GM12878 (cell line): ENCODE measurements around the gene RUBCNL. TPM values are rescaled to one million over a fixed set of nuclear protein-coding genes. Genes with fewer than 3 reads are reported as not detected.

Experiments used
- ATAC-seq: fragments of 200-7000 bp; cut with Tn5 transposase; 3 replicates; pipeline ENCODE4 v1.9.1; 2020; ENCODE audit warnings: mild to moderate bottlenecking, moderate library complexity
- BruUV-seq: library from RNA; stranded (reverse); fragments of 400-500 nt; replicated peaks from 2 replicates; lab custom pipeline; 2021; lab: Mats Ljungman, UMichigan
- CTCF ChIA-PET: fragments of 300-600 bp; sonication (Branson Sonifier 250); formaldehyde crosslinking; extraction: SDS; loops from one replicate; lab custom pipeline; 2021; ENCODE audit warnings: inconsistent platforms; lab: Yijun Ruan, JAX
- POLR2A ChIA-PET: fragments of 350-600 bp; formaldehyde crosslinking; extraction: SDS; loops from one replicate; lab custom pipeline; 2021; ENCODE audit warnings: inconsistent platforms; lab: Charles Lee
- RAD21 ChIA-PET: fragments of 300-600 bp; sonication (Branson Sonifier 250); formaldehyde crosslinking; loops from one replicate; lab custom pipeline; 2023; ENCODE audit warnings: antibody characterized with exemption; ENCODE audit not compliant: unreplicated experiment; lab: Charles Lee
- SMC1A ChIA-PET: fragments of 300-600 bp; sonication (Branson Sonifier 250); formaldehyde crosslinking; loops from one replicate; lab custom pipeline; 2023; ENCODE audit not compliant: unreplicated experiment, uncharacterized antibody; lab: Charles Lee
- DNase-seq: peaks from one replicate; pipeline ENCODE4 v3.0.0-alpha.2; 2011; ENCODE audit warnings: low read depth, low spot score
- FAIRE-seq: peaks from 3 replicates; lab custom pipeline; 2011; peaks lifted over from hg19 to GRCh38; lab: Jason Lieb, UNC
- H2AFZ ChIP-seq: 2 replicates; pipeline ENCODE4 v1.6.0; 2011; ENCODE audit warnings: low read depth, low read length, control low read depth; ENCODE audit not compliant: control insufficient read depth
- H3K27ac ChIP-seq: 2 replicates; pipeline ENCODE4 v1.5.1; 2011; ENCODE audit warnings: control low read depth; ENCODE audit not compliant: control insufficient read depth, insufficient read depth
- H3K27me3 ChIP-seq, 2 experiments: replicated peaks in 1 of 2; 2 replicates each; pipeline versions ENCODE4 v1.6.0 to v1.6.1; 2011; ENCODE audit warnings: low read length in 1 of 2; ENCODE audit not compliant: control insufficient read depth in 2 of 2, insufficient read depth in 2 of 2
- H3K36me3 ChIP-seq, 2 experiments: 2 replicates each; pipeline ENCODE4 v1.5.1; 2011; ENCODE audit warnings: low read length in 1 of 2; ENCODE audit not compliant: control insufficient read depth in 2 of 2, insufficient read depth in 2 of 2
- H3K4me1 ChIP-seq: 2 replicates; pipeline ENCODE4 v1.6.1; 2011; ENCODE audit warnings: mild to moderate bottlenecking, low read length, moderate library complexity, mixed read lengths; ENCODE audit not compliant: control insufficient read depth, insufficient read depth
- H3K4me2 ChIP-seq: 2 replicates; pipeline ENCODE4 v1.6.0; 2011; ENCODE audit warnings: control low read depth; ENCODE audit not compliant: control insufficient read depth, insufficient read depth
- H3K4me3 ChIP-seq: fragments of 200-600 bp; sonication (generic); 2 replicates; pipeline ENCODE4 v1.5.1; 2016
- H3K79me2 ChIP-seq: 2 replicates; pipeline ENCODE4 v1.6.0; 2011; ENCODE audit warnings: low read length; ENCODE audit not compliant: control insufficient read depth, insufficient read depth
- H3K9ac ChIP-seq: 2 replicates; pipeline ENCODE4 v1.8.0; 2011; ENCODE audit warnings: low read length, control low read depth, mixed read lengths; ENCODE audit not compliant: control insufficient read depth, insufficient read depth
- H3K9me3 ChIP-seq: replicated peaks from 3 replicates; pipeline ENCODE4 v1.5.1; 2011; ENCODE audit warnings: mild to moderate bottlenecking, low read length; ENCODE audit not compliant: control insufficient read depth, insufficient read depth
- H4K20me1 ChIP-seq: 2 replicates; pipeline ENCODE4 v1.6.0; 2011; ENCODE audit not compliant: control insufficient read depth, insufficient read depth
- ATF7 ChIP-seq: fragments of 450-650 bp; IDR thresholded peaks from 2 replicates; pipeline ENCODE4 v1.6.1; 2016; ENCODE audit warnings: low read depth, mild to moderate bottlenecking
- EP300 ChIP-seq, 2 experiments: fragments of 150-350 bp in 1 of 2; IDR thresholded peaks; 2 replicates each; pipeline ENCODE4 v1.6.1; 2011 to 2012; ENCODE audit warnings: low read depth in 2 of 2, low read length in 2 of 2, borderline replicate concordance in 1 of 2, improper control_type of control experiment in 1 of 2, inconsistent platforms in 1 of 2; ENCODE audit not compliant: control insufficient read depth in 1 of 2
- GATAD2B ChIP-seq: fragments of 450-650 bp; conservative IDR thresholded peaks from 2 replicates; pipeline ENCODE4 v1.6.1; 2017; ENCODE audit warnings: low read depth, mild to moderate bottlenecking, moderate library complexity
- RAD21 ChIP-seq: IDR thresholded peaks from 2 replicates; pipeline ENCODE4 v1.6.1; 2011; ENCODE audit warnings: mild to moderate bottlenecking, low read depth, low read length, moderate library complexity; ENCODE audit not compliant: insufficient read depth
- SIN3A ChIP-seq: IDR thresholded peaks from 2 replicates; pipeline ENCODE4 v1.6.1; 2012; ENCODE audit warnings: low read depth, low read length, improper control_type of control experiment
- SKIL ChIP-seq: fragments of 450-650 bp; IDR thresholded peaks from 2 replicates; pipeline ENCODE4 v1.6.1; 2017; ENCODE audit warnings: mild to moderate bottlenecking, low read depth, inconsistent platforms; ENCODE audit not compliant: poor library complexity, severe bottlenecking
- WGBS: methylation state at CpG from one replicate; pipeline ENCODE4 v1.1.6; 2016; ENCODE audit warnings: low lambda C conversion rate; ENCODE audit not compliant: insufficient replicate concordance, insufficient coverage; ENCODE audit errors: missing lambda C conversion rate; 5-methylcytosine and 5-hydroxymethylcytosine counted together
- in situ Hi-C: fragments of 300-500 bp; cut with MboI; formaldehyde crosslinking; loops from 9 replicates; pipeline ENCODE4 v1.14.3; 2018; ENCODE audit warnings: mixed read lengths
- intact Hi-C: fragments of 100-400 bp; cut with micrococcal nuclease; formaldehyde crosslinking; loops from one replicate; pipeline ENCODE4 v1.14.2; 2022; ENCODE audit not compliant: unreplicated experiment
- polyA plus RNA-seq, 11 experiments: library from polyadenylated mRNA; depleted of rRNA in 4 of 11; unstranded in 6 of 11; stranded (reverse) in 5 of 11; fragments of >200 nt; fragmentation: Nextera tagmentation in 4 of 11; fragmentation: Illumina TruSeq in 1 of 11; extraction: Ambion mirVana in 4 of 11; extraction: Trizol in 1 of 11; gene quantifications; 1 replicate in 1 of 11; 2 replicates in 10 of 11; pipeline versions ENCODE4 v1.2.1 to v1.2.3, GENCODE V29; 2011 to 2016; ENCODE audit warnings: inconsistent platforms in 2 of 11, missing spikeins in 2 of 11, low read depth in 1 of 11
- total RNA-seq, 4 experiments: library from RNA; depleted of rRNA in 3 of 4; stranded (reverse); fragments of >200 nt in 3 of 4; fragmentation: Illumina TruSeq in 1 of 4; extraction: Trizol in 1 of 4; gene quantifications; 2 replicates each; pipeline versions ENCODE4 v1.2.1 to v1.2.3, GENCODE V29; 2013 to 2021

RUBCNL gene
- total and polyA plus RNA-seq, 10 of the 15 experiments (the other 5 are each of a cell fraction or from before 2014, with no cell fraction given), result 0.71 to 51.9 (median 38.2) TPM

GRCh38 chr13:46296921-46297320 lies 90.1 kb downstream of the RUBCNL start:
- TF ChIP-seq RAD21 (no peak), GATAD2B (no peak)
- Histone ChIP-seq H3K9me3 (peaks cover 1% of the 10 kb centered on the region; the same call in 1 of the 3 replicates), H3K79me2 (no peaks in the 10 kb centered on the region), H3K4me1 (peaks cover 22% of the 10 kb centered on the region), H3K4me2 (no peak overlapping the region), H3K36me3 (no peaks in the 10 kb centered on the region), H4K20me1 (no peaks in the 10 kb centered on the region), H3K27me3 (no peaks in the 10 kb centered on the region), H2AFZ (peak overlapping the region; percentile 70), H3K4me3 (no peak overlapping the region), H3K9ac (no peak overlapping the region), H3K27ac (no peak overlapping the region)
- intact Hi-C loops, result no loop called here
- no TSS peak for BruUV-seq
- ATAC-seq (no peak), FAIRE-seq (no peak), DNase-seq (no peak)
- ChIA-PET RAD21 (no interaction called here), SMC1A (interaction anchor here (1.8 kb wide), 1 partner anchor 11 kb away, joined by 5 read pairs; no protein-coding TSS in a partner anchor), CTCF (interaction anchor here (1.3 to 3.8 kb wide), 4 partner anchors 24 to 110 kb away, joined by 3 to 12 read pairs (median 4); no protein-coding TSS in a partner anchor), POLR2A (no interaction called here)
- in situ Hi-C loops, result no loop called here
- 75% methylated on average over 3 of the region's 3 CpGs for WGBS

- SMC1A ChIA-PET, result interaction anchor here (0.8 to 1.8 kb wide), 7 partner anchors 8 to 92 kb away, joined by 3 to 5 read pairs (median 4); no protein-coding TSS in a partner anchor
- Histone ChIP-seq H3K27ac (peak overlapping the region; percentile 17; the same call in 1 of the 2 replicates), H3K4me2 (peak overlapping the region; percentile 75), H3K9ac (no peak overlapping the region), H3K27me3 (no peaks in the 10 kb centered on the region), H3K36me3 (no peaks in the 10 kb centered on the region), H3K4me1 (peaks cover 22% of the 10 kb centered on the region), H3K9me3 (no peaks in the 10 kb centered on the region), H3K4me3 (peak overlapping the region; percentile 31; the same call in 1 of the 2 replicates), H3K79me2 (no peaks in the 10 kb centered on the region)
- FAIRE-seq (no peak), ATAC-seq (peak; percentile 75)
- 67% methylated on average over 3 of the region's 3 CpGs for WGBS
- no peak for TF ChIP-seq ATF7
- TF ChIP-seq SIN3A, result no peak
- TF ChIP-seq SKIL, result no peak
- 0 out of 4 replicates have a peak, but pooled peaks of 1 of the 2 experiments have one; percentile 4 for TF ChIP-seq EP300 (IDR thresholded peaks at IDR 0.05; ENCODE audit: borderline replicate concordance in 1 of 2, control insufficient read depth in 1 of 2, low read depth in 2 of 2, low read length in 2 of 2)
- TF ChIP-seq, all 136 proteins: peak for 1
- intact Hi-C loops (no loop called here), in situ Hi-C loops (no loop called here)
- BruUV-seq, result no TSS peak
- H2AFZ ChIP-seq, result peak overlapping the region; percentile 83
- DNase-seq, result no peak
- ChIA-PET POLR2A (interaction anchor here (1.3 kb wide), 1 partner anchor 19 kb away, joined by 3 read pairs; no protein-coding TSS in a partner anchor), CTCF (interaction anchor here (0.8 to 3.8 kb wide), 7 partner anchors 13 to 169 kb away, joined by 3 to 12 read pairs (median 4); no protein-coding TSS in a partner anchor), RAD21 (interaction anchor here (0.6 to 1.6 kb wide), 2 partner anchors 13 to 25 kb away, joined by 3 to 5 read pairs; no protein-coding TSS in a partner anchor)
- no peaks in the 10 kb centered on the region for H4K20me1 ChIP-seq
Observed at GRCh38 chr13:46296115-46296822, 90.8 kb downstream of the RUBCNL start.
